ENCODE measurements around the gene SEMA3G.

SEMA3G gene

DNA sequence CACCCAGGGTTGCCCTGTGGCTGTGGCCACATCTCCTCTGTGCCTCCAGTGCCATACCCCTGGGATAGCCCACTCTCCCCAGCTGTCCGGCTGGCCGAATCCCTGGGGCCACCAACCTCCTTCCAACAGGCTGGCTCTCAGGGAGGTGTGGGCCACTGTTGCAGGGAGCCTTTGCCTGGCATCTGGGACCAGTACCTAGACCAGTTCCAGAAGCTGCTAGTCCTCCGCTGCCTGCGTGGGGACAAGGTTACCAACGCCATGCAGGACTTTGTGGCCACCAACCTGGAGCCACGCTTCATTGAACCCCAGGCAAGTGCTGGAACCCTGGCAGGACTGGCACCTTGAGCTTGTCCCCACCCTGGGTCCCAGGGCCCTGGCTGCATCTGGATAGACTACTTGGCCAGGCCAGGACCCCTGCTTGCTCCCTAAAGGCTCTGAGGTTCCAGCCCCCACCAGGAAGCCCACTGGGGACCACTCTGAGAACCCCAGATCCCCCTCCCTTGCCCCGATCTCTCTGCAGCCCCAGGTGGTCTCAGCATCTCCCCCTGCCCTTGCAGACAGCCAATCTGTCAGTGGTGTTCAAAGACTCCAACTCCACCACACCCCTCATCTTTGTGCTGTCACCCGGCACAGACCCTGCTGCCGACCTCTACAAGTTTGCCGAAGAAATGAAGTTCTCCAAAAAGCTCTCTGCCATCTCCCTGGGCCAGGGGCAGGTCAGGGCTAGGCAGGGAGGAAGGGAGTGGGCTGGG, 50.0 kb downstream of the SEMA3G start:
- no peak for DNase-seq (ENCODE audit: low spot score)

- DNase-seq (ENCODE audit: low spot score) = no peak
Measured at GRCh38 chr3:52393959-52394670, 50.8 kb downstream of the SEMA3G start.

- DNase-seq (ENCODE audit: low spot score) = no peak
Measured at GRCh38 chr3:52393131-52393807, 51.6 kb downstream of the SEMA3G start.

DNA sequence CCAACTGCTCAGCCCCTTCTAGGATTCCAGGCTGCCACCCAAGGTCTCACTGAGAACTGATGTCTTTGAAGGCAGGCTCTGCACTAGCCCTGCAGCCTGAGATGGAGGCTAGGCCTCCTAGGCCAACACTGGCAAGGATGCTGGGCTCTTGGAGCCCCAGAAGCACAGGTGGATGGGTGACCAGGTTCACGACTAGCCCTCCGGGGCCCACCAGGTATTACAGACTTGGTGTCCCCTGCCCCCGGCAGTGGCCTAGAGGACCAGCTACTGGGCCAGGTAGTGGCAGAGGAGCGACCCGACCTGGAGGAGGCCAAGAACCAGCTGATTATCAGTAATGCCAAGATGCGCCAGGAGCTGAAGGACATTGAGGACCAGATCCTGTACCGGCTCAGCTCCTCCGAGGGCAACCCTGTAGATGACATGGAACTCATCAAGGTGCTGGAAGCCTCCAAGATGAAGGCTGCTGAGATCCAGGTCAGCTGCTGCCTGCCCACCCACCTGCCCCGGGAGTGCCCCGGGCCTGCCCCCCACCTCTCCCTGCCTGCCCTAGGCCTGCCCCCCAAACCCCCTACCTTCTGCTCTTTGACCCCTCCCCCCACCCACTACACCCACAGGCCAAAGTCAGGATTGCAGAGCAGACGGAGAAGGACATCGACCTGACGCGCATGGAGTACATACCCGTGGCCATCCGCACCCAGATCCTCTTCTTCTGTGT, 52.5 kb downstream of the SEMA3G start:
- no peak for DNase-seq (ENCODE audit: low spot score)

- DNase-seq (ENCODE audit: low spot score) = no peak
Measured at GRCh38 chr3:52391096-52391495, 53.8 kb downstream of the SEMA3G start.

DNA sequence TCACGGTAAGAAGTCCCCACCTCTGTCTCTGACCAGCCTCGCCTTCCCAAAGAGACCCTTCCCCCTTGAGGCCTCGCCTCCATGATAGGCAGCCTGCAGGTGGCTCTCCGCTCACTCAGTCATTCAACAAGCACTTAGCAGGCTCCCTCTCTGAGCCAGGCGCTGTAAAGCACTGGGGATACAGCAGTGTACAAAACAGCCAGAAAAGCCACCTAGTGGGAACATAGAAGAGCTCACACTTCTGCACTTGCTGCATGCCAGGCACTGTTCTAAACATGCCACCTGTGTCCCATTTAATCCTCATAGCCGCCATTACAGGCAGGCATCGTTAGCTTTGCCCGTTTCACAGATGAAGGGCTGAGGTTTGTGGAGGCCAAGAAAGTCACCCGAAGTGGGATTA, 56.0 kb downstream of the SEMA3G start:
- no peak for DNase-seq (ENCODE audit: low spot score)

GRCh38 chr3:52388348-52388821, 56.5 kb downstream of the SEMA3G start:
- no peak for DNase-seq (ENCODE audit: low spot score)

DNA sequence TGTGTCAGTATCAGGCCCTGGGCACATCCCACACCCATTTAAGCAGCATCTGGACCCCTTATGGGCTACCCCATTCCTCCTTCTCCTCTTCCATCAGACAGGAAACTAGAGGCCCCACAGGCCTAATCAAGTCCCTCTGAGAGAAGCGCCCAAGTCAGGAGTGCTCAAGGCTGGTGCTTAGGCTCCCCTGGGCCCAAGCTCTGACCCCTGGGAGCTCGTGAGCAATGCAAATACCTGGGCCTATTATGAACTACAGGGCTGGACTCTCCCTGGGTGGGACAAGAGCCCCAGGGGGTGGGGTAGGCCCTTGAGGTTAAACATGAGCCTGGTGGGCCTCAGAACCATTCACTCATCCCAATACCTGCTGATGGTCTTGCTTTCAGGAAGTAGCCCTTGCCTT, 57.4 kb downstream of the SEMA3G start:
- no peak for DNase-seq (ENCODE audit: low spot score)

DNA sequence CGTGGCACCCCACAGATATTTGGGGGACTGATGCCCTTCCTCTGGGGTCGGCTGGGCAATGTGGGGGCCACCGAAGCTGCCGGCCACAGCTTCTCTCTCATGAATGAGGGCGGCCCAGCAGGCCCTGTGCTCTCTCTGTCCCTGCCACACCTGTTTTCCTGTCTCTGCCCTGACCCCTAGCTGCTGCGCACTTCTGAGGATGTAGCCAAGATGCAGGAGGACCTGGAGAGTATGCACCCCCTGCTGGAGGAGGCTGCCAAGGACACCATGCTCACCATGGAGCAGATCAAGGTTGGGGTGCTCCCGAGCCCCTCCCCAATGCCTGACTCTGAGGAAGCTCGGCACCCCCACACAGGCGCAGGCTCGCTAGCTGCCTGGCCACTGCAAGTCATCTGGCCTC, 59.7 kb downstream of the SEMA3G start:
- DNase-seq (ENCODE audit: low spot score) = peak; percentile 41

- no peak for DNase-seq (ENCODE audit: low spot score)
Measured at GRCh38 chr3:52384019-52384761, 60.7 kb downstream of the SEMA3G start.

- DNase-seq (ENCODE audit: low spot score) = no peak
Measured at GRCh38 chr3:52383446-52383845, 61.5 kb downstream of the SEMA3G start.
